WTC11 (cell line): ENCODE measurements around the gene MRGPRF. TPM values are rescaled to one million over a fixed set of nuclear protein-coding genes. Genes with fewer than 3 reads are reported as not detected.

ENCODE experiments used
- ATAC-seq: fragments of 200-7000 bp; cut with Tn5 transposase; 2 replicates; pipeline ENCODE4 v1.10.0; 2021; ENCODE audit warnings: mild to moderate bottlenecking, moderate library complexity
- CTCF ChIA-PET: fragments of 300-600 bp; sonication (Branson Sonifier 250); formaldehyde crosslinking; loops from one replicate; lab custom pipeline; 2021; ENCODE audit warnings: antibody characterized with exemption; lab: Charles Lee
- POLR2A ChIA-PET: fragments of 350-600 bp; sonication (Branson Sonifier 250); formaldehyde crosslinking; loops from one replicate; lab custom pipeline; 2021; ENCODE audit warnings: antibody characterized with exemption; lab: Charles Lee
- DNase-seq: peaks from one replicate; pipeline ENCODE4 v3.0.0; 2021; ENCODE audit warnings: low spot score
- H3K27ac Mint-ChIP-seq: 2 replicates; pipeline ENCODE4 v1.8.0; 2021; ENCODE audit warnings: mixed read lengths
- H3K27me3 Mint-ChIP-seq: 2 replicates; pipeline ENCODE4 v1.8.0; 2021; ENCODE audit warnings: low read depth, mild to moderate bottlenecking, moderate library complexity, mixed read lengths
- H3K36me3 Mint-ChIP-seq: 2 replicates; pipeline ENCODE4 v1.8.0; 2021; ENCODE audit warnings: mixed read lengths
- H3K4me1 Mint-ChIP-seq: 2 replicates; pipeline ENCODE4 v1.8.0; 2022; ENCODE audit warnings: mixed read lengths
- H3K4me3 Mint-ChIP-seq: 2 replicates; pipeline ENCODE4 v1.8.0; 2021; ENCODE audit warnings: mild to moderate bottlenecking, moderate library complexity, mixed read lengths
- H3K9me3 Mint-ChIP-seq: 2 replicates; pipeline ENCODE4 v1.8.0; 2021; ENCODE audit warnings: mixed read lengths
- ATF2 ChIP-seq: sonication (generic); formaldehyde crosslinking; IDR thresholded peaks from 2 replicates; pipeline ENCODE4 v1.8.1; 2022; ENCODE audit warnings: low read depth, missing genetic modification reagents, borderline replicate concordance
- CDX4 ChIP-seq: fragments of 250-450 bp; sonication (Bioruptor Pico); IDR thresholded peaks from 2 replicates; pipeline ENCODE4 v1.9.0; 2021; ENCODE audit warnings: moderate library complexity, mild to moderate bottlenecking, inconsistent platforms, borderline replicate concordance
- CREM ChIP-seq: sonication (generic); formaldehyde crosslinking; IDR thresholded peaks from 2 replicates; pipeline ENCODE4 v1.8.1; 2022; ENCODE audit warnings: mild to moderate bottlenecking, missing genetic modification reagents, moderate library complexity
- ELF4 ChIP-seq: sonication (generic); formaldehyde crosslinking; IDR thresholded peaks from 2 replicates; pipeline ENCODE4 v1.8.1; 2022; ENCODE audit warnings: low read depth, mild to moderate bottlenecking, moderate library complexity, missing genetic modification reagents
- FOXK1 ChIP-seq: sonication (generic); formaldehyde crosslinking; IDR thresholded peaks from 2 replicates; pipeline ENCODE4 v1.8.0; 2022; ENCODE audit warnings: mild to moderate bottlenecking, moderate library complexity, missing genetic modification reagents
- JAZF1 ChIP-seq: fragments of 250-450 bp; sonication (Bioruptor Pico); IDR thresholded peaks from 2 replicates; pipeline ENCODE4 v1.9.0; 2021; ENCODE audit warnings: moderate library complexity, mild to moderate bottlenecking, inconsistent platforms
- MXD4 ChIP-seq: fragments of 250-450 bp; sonication (Bioruptor Pico); IDR thresholded peaks from 2 replicates; pipeline ENCODE4 v1.8.0; 2021; ENCODE audit warnings: mild to moderate bottlenecking, moderate library complexity, borderline replicate concordance
- NR2C2 ChIP-seq: sonication (generic); formaldehyde crosslinking; IDR thresholded peaks from 2 replicates; pipeline ENCODE4 v1.8.0; 2022; ENCODE audit warnings: mild to moderate bottlenecking, missing genetic modification reagents
- PRRX2 ChIP-seq: fragments of 250-450 bp; sonication (Bioruptor Pico); IDR thresholded peaks from 2 replicates; pipeline ENCODE4 v1.8.0; 2021; ENCODE audit warnings: mild to moderate bottlenecking
- SOX15 ChIP-seq: fragments of 250-450 bp; sonication (Bioruptor Pico); IDR thresholded peaks from 2 replicates; pipeline ENCODE4 v1.9.0; 2021; ENCODE audit warnings: mild to moderate bottlenecking
- TP53 ChIP-seq: sonication (generic); formaldehyde crosslinking; IDR thresholded peaks from 2 replicates; pipeline ENCODE4 v1.8.1; 2023; ENCODE audit warnings: mild to moderate bottlenecking, missing genetic modification reagents
- ZBTB21 ChIP-seq: sonication (generic); formaldehyde crosslinking; IDR thresholded peaks from 2 replicates; pipeline ENCODE4 v1.8.1; 2023; ENCODE audit warnings: mild to moderate bottlenecking, missing genetic modification reagents, borderline replicate concordance
- ZNF423 ChIP-seq: fragments of 250-450 bp; sonication (Bioruptor Pico); IDR thresholded peaks from 2 replicates; pipeline ENCODE4 v2.1.2; 2022; ENCODE audit warnings: mild to moderate bottlenecking, moderate library complexity
- total RNA-seq: library from RNA; stranded (reverse); gene quantifications from 3 replicates; pipeline ENCODE4 v1.2.3, GENCODE V29; 2021
- TF ChIP-seq, protein P1 (sequence below): fragments of 250-450 bp; sonication (Bioruptor Pico); IDR thresholded peaks from 2 replicates; pipeline ENCODE4 v1.9.0; 2021; ENCODE audit warnings: mild to moderate bottlenecking
- TF ChIP-seq, protein P2 (sequence below): sonication (generic); formaldehyde crosslinking; IDR thresholded peaks from 2 replicates; pipeline ENCODE4 v1.8.1; 2023; ENCODE audit warnings: mild to moderate bottlenecking, missing genetic modification reagents, borderline replicate concordance
- TF ChIP-seq, protein P3 (sequence below): sonication (generic); formaldehyde crosslinking; IDR thresholded peaks from 2 replicates; pipeline ENCODE4 v1.8.0; 2022; ENCODE audit warnings: mild to moderate bottlenecking, missing genetic modification reagents

MRGPRF gene
- total RNA-seq, 1 experiment from 2014 or later: 3.8 TPM

DNA sequence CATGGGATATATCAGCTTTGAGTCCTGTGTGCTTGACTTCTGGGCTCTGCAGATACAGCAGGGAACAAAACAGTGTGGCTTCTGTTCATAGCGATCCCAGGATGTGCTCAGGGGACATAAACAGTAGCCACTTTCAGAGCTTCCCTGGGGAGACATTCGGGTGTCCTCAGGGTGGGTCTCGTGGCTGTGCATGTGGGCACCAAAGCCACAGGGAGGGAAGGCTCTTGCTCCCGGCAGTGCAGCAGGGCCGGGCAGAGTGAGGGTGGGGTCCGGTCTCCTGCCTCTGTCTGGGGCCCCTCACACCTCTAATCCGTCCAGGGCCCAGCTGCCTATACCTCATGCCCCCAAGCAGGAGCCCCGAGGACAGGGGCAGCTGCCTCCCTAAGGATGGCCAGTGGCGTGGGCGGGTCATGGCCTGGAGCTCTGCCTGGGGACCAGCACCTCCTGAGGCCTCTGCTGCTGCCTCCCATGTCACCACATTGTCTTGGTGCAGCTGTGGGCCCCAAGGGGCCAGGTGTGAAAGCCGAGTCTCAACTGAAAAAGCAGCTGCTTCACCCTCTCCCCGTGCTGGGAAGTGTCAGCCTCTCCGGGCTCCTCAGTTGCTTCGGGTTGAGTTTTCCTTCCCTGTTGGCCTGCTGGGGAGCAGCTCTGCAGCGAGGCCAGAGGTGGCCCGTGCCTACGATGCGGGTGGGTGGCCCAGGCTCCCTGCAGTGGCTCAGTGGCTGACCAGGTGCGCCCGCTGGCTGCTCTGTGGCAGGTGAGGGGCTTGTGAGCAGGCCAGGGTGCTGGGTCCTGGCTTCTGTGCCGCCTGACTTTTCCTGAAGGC, 39.5 kb upstream of the MRGPRF start (continued):
- TF ChIP-seq, protein P1, sequence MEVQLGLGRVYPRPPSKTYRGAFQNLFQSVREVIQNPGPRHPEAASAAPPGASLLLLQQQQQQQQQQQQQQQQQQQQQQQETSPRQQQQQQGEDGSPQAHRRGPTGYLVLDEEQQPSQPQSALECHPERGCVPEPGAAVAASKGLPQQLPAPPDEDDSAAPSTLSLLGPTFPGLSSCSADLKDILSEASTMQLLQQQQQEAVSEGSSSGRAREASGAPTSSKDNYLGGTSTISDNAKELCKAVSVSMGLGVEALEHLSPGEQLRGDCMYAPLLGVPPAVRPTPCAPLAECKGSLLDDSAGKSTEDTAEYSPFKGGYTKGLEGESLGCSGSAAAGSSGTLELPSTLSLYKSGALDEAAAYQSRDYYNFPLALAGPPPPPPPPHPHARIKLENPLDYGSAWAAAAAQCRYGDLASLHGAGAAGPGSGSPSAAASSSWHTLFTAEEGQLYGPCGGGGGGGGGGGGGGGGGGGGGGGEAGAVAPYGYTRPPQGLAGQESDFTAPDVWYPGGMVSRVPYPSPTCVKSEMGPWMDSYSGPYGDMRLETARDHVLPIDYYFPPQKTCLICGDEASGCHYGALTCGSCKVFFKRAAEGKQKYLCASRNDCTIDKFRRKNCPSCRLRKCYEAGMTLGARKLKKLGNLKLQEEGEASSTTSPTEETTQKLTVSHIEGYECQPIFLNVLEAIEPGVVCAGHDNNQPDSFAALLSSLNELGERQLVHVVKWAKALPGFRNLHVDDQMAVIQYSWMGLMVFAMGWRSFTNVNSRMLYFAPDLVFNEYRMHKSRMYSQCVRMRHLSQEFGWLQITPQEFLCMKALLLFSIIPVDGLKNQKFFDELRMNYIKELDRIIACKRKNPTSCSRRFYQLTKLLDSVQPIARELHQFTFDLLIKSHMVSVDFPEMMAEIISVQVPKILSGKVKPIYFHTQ (CRISPR knock-in tag): no peak
- no peak for TF ChIP-seq TP53 (CRISPR knock-in tag)

- ATAC-seq (no peak), DNase-seq (no peak)
- Mint-ChIP-seq H3K9me3 (no peaks in the 10 kb centered on the region), H3K36me3 (peaks cover 2% of the 10 kb centered on the region; the same call in 1 of the 2 replicates), H3K4me3 (no peak overlapping the region), H3K27ac (peak overlapping the region; percentile 85), H3K4me1 (peaks cover 25% of the 10 kb centered on the region), H3K27me3 (no peaks in the 10 kb centered on the region)
- ChIA-PET POLR2A (interaction anchor here (0.7 kb wide), 1 partner anchor 39 kb away, joined by 3 read pairs; the partner anchor contains the start of gene MRGPRF), CTCF (interaction anchor here (1.0 kb wide), 1 partner anchor 41 kb away, joined by 3 read pairs; no protein-coding TSS in a partner anchor)
- TF ChIP-seq PRRX2 (CRISPR knock-in tag): no peak
- no peak for TF ChIP-seq ELF4 (CRISPR knock-in tag)
- no peak for TF ChIP-seq ZBTB21 (CRISPR knock-in tag)
- no peak for TF ChIP-seq NR2C2 (CRISPR knock-in tag)
- TF ChIP-seq ZNF423 (CRISPR knock-in tag): no peak
- TF ChIP-seq FOXK1 (CRISPR knock-in tag): no peak
- no peak for TF ChIP-seq JAZF1 (CRISPR knock-in tag)
- TF ChIP-seq ATF2 (CRISPR knock-in tag): no peak
- TF ChIP-seq CDX4 (CRISPR knock-in tag): no peak
- TF ChIP-seq MXD4 (CRISPR knock-in tag): no peak
- TF ChIP-seq, protein P2, sequence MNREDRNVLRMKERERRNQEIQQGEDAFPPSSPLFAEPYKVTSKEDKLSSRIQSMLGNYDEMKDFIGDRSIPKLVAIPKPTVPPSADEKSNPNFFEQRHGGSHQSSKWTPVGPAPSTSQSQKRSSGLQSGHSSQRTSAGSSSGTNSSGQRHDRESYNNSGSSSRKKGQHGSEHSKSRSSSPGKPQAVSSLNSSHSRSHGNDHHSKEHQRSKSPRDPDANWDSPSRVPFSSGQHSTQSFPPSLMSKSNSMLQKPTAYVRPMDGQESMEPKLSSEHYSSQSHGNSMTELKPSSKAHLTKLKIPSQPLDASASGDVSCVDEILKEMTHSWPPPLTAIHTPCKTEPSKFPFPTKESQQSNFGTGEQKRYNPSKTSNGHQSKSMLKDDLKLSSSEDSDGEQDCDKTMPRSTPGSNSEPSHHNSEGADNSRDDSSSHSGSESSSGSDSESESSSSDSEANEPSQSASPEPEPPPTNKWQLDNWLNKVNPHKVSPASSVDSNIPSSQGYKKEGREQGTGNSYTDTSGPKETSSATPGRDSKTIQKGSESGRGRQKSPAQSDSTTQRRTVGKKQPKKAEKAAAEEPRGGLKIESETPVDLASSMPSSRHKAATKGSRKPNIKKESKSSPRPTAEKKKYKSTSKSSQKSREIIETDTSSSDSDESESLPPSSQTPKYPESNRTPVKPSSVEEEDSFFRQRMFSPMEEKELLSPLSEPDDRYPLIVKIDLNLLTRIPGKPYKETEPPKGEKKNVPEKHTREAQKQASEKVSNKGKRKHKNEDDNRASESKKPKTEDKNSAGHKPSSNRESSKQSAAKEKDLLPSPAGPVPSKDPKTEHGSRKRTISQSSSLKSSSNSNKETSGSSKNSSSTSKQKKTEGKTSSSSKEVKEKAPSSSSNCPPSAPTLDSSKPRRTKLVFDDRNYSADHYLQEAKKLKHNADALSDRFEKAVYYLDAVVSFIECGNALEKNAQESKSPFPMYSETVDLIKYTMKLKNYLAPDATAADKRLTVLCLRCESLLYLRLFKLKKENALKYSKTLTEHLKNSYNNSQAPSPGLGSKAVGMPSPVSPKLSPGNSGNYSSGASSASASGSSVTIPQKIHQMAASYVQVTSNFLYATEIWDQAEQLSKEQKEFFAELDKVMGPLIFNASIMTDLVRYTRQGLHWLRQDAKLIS: no peak
- no peak for TF ChIP-seq SOX15
- TF ChIP-seq CREM (CRISPR knock-in tag): no peak
- TF ChIP-seq, protein P3, sequence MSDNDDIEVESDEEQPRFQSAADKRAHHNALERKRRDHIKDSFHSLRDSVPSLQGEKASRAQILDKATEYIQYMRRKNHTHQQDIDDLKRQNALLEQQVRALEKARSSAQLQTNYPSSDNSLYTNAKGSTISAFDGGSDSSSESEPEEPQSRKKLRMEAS: no peak
Measured at GRCh38 chr11:69051381-69052342, 38.6 kb upstream of the MRGPRF start.
